GM19328 (cell line): Measurements from ENCODE around the gene CRABP2.

ENCODE experiments used
- ATAC-seq: cut with Tn5 transposase; IDR thresholded peaks from one replicate; pipeline ENCODE4 v1.9.1; 2021; ENCODE audit warnings: mild to moderate bottlenecking, moderate library complexity; ENCODE audit not compliant: unreplicated experiment

Gene CRABP2

DNA sequence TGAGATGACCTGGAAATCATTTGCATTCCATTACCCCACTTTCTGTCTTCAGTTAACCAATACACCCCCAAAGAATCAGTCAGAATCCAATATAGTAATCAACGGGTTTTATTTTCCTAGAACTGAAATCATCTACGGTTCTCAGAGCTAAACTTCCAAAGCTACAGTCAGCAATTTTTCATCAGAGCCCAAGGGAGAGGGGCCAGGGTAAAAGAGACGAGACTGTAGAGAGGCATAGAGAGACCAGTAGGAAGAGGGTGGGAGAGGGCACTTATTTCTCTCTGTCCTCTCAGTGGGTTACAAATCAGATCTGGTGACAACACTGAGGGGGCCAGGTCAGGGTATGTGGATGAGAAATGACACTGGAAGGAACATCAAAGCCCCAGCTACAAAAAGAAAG is 36.6 kb upstream of the CRABP2 start:
- no peak for ATAC-seq

DNA sequence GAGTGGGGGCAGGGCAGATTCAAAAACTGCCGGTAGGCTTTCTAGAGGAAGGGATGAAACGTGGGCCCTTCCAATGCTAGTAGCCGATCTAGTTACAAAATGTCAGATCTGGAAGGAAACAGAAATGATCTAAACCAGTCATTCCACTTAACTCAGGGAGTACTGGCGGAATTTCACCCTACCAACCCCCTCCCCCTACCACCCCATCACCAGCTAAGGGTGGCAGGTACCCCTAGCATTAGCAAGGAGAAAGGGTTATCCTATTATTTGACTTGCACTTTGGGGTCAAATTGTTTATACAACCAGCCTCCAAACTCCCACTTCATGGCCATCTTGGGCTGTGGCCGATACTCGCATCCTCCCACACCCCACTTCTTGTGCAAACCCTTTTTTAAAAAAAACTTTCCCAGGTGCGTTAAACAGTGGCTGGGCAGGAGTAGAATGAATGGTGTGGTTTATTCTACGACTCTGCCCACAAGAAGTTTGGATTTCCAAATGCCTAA is 36.1 kb upstream of the CRABP2 start:
- no peak for ATAC-seq

DNA sequence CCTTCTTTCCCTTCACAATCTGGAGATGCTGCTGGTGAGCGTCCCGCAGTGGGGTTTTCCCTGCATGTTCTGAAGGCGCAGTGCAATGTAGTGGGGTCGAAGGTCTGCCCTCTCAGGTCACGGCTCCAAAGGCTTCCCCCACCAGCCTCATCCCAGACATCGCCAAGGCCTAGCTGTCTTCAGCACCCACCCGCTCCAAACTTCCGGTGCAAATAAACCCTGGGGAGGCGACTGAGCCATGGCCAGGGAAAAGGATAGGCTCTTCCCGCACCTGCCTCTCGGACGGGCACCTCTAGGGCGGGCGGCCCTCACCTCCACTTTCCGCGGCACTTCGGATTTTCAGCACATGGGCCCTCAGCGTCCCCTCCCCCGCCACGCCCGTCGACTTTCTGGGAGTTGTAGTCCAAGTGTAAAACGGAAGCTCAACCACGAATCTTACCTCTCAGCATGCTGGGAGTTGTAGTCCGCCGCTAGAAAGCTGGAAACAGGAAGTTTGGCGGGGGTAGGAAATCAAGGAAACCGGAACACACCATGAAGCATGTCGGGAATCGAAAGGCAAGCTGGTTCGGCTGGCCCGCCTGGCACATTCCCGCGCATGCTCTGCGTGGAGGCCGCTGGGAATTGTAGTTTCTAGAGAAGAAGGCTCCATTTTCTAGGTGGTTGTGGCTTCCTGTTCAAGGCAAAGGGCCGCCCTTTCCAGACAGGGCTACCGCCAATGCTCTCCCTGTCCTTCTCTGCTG is 35.5 kb upstream of the CRABP2 start, which contains the start of gene MRPL24:
TSS of gene MRPL24 (minus strand) at position 348 of the 740 bp plus-strand sequence. CDS start 2,384 bp downstream, outside the sequence.
- ATAC-seq = peak; percentile 81

DNA sequence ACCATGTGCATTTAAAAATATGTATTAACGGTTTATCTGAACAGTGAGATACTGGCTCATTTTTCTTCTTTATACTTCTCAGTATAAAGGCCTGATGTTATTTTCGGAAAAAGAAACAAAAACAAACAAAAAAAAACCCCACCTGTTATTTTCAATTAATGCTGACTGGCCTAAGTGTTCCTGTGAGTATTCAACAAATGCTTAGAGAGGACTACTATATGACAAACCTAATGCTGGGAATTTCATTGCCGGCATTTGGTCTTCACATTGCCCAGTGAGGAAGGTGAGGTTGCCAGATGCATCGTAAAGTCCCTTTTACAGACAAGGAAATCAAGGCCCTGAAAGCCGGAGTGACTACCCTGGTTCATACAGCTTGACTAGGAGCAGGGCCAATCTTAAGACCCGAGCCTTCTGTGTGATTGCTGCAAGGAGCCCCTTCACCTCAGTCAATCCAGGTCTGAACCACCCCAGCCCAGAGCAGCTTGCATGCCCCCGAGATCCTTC is 34.9 kb upstream of the CRABP2 start:
- ATAC-seq = peak; percentile 4

DNA sequence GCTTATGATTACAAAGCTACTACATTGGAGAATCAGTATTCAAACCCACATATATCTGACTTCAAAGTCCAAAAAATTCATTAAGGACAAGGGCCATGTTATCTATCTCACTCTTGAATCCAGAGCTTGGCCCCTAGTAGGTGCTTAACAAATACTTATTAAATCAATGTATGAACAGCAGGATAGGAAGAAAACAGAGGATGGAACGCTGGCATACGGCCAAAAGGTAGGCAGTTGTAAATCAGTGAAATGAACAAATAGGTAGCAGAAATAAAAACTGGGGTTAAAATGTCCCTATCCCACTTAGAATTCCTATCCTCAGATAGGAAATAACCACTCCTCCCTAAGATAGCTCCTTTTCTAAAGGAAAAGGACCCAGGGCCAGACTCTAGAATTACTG is 33.5 kb upstream of the CRABP2 start:
- no peak for ATAC-seq

DNA sequence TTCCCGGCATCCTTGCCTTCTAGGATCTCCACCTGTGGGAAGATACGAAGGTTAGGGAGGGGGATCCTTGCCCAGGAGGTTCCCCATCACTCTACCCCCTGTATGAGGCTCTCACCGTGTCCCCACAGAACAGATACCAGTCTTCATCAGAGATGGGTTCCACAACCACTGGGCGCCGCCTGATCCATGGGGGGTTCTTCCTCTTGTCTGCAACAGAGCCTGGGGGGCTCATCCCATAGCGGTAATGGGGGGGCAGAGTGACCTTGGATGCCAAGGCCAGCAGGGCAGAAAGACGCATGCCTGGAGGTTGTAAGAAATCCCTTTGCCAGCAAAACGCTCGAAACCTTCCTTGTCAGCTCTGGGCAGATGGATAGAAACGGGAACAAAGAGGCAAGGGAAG is 33.0 kb upstream of the CRABP2 start:
- ATAC-seq = no peak

DNA sequence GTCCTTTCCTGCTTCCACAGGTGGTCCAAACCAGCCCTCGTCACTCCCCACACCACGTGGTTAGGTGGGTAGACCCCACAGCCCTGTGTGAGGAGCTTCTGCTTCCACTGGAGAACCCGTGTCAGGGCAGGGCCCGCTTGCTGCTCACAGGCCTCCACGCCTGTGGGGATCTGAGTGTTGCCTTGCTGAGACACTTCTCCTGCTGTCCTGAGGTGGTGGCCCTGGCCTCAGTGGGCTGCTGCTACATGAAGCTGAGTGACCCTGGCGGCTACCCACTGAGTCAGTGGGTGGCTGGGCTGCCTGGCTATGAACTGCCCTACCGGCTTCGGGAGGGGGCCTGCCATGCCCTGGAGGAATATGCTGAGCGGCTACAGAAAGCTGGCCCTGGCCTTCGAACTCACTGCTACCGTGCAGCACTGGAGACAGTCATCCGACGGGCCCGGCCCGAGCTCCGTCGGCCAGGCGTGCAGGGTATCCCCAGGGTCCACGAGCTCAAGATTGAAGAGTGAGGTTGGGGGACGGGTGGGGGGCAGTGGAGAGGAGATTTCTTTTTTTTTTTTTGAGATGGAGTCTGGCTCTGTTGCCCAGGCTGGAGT is 28.7 kb upstream of the CRABP2 start:
- ATAC-seq = no peak

DNA sequence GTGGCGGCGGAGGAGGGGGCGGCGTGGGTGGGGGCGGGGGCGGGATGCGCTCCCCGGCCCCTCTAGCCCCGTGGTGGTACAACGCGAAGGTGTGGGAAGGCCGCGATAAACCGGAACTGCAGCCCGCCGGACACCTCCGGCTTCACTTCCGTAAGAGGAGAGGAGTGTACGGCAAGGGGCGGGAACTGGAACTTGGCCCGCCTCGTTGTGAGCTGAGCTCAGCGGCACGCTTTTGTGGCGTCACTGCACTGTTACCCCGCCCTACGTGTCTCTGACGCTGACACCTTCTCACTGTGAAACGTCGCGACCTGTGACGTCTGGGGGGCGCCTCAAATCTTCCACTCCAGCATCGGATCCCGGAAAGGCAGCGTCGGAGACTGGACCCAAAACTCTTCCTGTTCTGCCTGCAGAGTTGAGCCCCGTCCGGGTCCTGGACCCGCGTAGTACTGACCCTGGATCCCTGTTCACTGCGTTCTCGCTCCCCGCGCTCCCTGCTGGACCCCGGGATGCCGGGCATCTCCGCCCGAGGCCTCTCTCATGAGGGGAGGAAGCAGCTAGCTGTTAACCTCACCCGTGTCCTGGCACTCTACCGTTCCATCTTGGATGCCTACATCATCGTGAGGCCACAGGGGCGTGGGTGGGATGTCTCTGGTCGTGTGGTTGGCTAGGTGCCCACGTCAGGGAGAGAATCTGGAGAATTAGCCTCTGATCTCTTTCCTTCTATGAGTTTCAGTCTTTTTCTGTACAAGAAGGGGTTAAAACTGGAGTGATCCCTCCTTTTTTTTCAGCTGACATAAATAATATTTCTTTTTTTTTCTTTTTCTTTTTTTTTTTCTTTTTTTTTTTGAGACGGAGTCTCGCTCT is 23.4 kb upstream of the CRABP2 start, which contains the start of gene ISG20L2:
TSS of gene ISG20L2 (minus strand) at position 168 of the 864 bp plus-strand sequence. CDS start 1,114 bp downstream, outside the sequence.
- ATAC-seq = peak; percentile 89

DNA sequence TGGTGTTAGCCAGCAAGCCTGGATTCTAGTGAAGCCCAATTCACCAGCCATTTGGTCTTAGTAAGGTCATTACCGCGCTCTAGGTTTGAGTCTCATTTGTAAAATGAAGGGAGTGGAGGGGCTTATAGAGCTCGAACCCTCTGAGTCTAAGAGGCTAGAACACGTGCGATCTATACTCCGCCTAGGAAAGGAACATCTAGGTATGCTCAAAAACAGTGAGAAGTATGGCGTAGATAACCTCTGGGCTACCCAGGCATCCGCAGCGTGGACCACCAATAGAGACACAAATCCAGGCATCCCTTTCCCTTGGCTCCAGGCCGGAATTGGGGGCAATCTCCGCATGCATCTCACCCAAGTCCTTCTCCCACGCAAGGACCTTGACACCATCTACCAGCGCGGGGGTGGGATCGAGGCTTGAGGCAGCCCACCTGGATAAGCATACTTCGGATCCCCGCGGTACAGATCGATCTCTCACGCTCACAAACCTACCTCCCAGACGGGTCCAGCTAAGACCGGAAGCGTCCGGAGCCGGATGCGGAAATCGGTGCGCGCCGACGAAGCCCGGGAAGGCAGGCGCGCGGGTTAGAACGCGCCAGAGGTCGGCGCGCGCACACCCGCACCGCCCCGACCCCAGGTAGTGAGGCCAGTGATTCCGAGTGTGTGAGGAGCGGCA is 22.7 kb upstream of the CRABP2 start, which contains the start of gene METTL25B:
TSS of gene METTL25B (plus strand) at position 544 of the 673 bp plus-strand sequence. CDS start 636 bp downstream, outside the sequence.
- peak; percentile 50 for ATAC-seq

DNA sequence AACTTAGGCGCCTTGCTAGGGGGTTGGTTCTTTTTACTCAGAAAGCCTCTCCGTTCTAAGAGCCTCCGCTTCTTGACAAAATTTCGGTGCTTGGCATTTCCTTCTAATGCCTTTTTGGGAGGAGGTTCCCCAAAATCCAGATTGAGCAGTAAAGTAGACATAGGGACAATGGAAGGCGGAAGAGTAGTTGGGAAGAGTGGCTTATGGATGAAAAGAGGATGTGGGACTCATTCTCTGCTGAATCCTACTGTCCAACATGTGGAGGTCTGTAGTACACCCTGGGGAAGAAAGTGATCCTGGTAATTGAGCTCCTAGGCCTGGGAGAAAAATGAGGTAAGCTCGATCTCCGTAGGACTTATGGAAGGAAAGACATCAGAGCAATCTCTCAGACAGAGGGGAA is 22.1 kb upstream of the CRABP2 start:
- no peak for ATAC-seq

DNA sequence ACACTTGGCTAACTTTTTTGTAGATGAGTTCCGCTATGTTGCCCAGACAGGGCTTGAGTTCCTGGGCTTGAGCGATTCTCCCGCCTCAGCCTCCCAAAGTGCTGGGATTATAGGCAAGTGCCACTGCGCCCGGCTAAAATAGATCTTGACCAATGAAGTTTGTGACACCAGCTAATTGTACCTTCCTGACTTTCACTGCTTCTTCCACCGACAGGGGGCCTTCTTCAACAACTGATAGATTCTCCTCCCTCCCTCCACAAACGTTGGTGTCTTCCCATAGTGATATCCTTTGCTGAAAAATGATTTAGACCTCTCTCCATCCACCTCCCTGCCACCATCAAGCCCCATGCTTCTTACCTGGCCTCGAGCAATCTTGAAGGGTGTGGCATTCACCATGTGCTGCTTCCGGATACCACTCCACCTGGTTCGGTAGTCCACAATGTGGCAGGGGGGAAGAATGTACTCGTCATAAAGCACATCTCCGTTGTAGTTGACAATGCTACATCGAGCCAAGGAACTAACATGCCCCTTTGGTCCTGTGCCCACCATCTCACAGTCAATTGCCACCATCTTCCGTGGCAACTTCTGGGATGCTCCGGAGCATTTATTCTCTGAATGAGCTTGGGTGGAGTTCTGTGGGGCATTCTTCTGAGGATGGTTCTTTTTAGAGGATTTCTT is 21.3 kb upstream of the CRABP2 start:
- no peak for ATAC-seq

DNA sequence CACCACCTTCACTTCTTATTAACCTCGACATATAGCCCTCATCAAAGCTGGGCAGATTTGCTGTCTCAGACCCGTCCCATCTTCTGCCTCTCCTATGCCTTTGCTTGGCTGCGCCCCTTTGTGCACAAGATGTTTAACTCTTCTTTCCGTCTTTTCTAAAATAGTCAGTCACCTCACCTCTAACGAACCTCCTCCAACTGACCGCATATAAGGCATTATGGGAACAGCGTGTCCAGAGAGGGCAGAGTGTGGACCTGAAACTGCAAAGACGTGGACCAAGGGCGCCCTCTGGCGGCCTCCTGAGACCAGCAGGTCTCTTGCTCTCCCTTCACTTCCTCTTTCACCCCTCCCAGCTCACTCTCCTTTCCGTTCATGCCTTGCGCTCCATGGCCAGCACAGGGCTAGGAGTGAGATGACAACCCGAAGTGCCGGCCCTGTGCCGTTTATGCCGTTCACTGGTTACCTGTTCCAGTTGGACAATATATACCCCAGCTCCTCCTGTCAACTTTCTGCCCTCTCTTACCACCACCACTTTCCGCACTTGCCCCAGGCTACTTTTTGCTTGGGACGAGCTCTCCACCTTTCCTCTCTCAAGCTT is 20.4 kb upstream of the CRABP2 start:
- peak; percentile 34 for ATAC-seq

DNA sequence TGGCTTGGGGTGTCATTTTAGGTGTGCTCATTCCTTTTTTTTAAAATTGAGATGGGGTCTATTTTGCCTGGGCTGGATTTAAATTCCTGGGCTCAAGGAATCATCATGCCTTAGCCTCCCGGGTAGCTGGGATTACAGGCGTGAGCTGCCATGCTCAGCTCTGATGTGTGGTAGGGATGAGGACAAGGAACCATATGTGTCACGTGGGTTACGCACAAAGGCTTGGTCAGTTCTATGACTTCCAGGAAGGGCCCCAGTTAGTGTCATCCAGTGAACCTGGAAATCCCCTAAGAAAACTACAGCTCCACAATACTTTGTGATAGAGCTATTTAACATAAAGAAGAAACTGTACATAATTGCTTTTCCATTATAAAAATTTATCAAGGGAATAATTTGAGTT is 16.2 kb upstream of the CRABP2 start:
- no peak for ATAC-seq

DNA sequence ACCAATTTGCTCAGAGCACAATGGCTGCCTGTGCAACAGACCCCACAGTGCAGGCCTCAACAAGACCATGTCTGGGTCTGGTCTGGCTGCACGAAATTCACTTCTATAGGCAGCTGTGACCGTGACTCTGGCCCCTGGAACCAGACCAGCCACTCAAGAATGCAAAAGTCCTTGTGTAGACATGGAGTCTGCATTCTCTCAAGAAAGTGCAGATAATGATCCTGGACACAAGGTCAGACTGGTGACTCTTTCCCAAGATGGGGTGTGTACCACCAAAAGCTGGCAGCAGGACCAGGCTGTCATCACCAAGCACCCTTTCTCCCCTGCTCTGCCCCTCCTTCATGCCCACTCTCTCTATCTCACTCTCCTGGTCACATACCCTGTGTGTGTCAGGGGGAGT is 15.7 kb upstream of the CRABP2 start:
- no peak for ATAC-seq

DNA sequence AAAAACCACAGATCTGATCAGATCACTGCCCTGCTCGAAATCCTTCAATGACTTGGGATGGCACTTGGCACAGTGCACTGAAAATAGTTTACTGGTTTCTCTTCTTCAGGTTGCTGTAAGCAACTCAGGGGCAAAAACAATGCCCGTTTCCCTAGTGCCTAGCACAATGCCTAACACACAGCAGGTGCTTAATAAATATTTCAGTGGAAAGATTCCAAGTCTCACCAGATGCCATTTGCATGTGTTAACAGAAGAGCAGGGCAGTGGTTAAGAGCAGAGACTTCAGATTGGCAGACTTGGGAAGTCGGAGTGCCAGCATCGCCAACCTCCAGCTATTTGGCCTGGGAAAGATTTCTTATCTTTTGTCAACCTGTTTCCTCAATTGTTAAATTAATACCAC is 12.0 kb upstream of the CRABP2 start:
- ATAC-seq = no peak

DNA sequence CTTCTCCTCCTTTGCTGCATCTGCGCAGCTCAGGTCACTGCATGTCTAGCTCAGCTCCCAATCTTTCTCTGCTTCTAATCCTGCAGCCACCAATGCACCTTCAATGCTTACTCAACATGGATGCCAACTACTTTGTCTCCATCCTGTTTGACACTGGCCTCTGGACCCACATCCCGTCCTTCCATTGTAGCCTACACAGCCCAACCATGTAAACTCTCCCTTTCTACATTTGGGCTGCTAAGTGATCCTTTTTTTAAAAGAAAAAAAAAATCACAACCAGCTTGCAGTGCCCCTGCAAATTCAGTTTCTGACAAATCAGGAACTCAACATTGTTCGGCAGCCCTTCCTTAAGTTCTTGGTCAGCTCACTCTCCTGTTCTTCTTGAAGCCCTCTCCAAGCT is 9.4 kb upstream of the CRABP2 start:
- no peak for ATAC-seq

DNA sequence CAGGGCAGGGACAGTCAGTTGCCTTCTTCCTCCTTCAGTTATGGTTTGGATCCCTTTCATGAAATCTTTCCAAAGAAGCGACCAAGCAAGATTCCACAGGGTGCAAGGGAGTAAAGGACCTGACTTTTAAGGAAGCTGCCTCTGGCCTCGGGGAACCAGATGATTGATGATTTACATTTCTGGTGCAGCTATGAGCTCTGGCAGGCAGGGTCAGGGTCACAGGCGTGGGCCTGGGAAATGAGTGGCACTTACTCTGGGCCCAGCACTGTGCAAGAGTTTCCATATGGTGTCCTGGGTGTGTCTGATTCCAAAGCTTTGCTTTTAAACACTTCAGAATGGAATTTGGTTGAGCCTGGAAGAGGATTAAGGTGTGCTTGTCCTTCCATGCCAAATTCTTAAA is 7.2 kb upstream of the CRABP2 start:
- ATAC-seq = no peak

DNA sequence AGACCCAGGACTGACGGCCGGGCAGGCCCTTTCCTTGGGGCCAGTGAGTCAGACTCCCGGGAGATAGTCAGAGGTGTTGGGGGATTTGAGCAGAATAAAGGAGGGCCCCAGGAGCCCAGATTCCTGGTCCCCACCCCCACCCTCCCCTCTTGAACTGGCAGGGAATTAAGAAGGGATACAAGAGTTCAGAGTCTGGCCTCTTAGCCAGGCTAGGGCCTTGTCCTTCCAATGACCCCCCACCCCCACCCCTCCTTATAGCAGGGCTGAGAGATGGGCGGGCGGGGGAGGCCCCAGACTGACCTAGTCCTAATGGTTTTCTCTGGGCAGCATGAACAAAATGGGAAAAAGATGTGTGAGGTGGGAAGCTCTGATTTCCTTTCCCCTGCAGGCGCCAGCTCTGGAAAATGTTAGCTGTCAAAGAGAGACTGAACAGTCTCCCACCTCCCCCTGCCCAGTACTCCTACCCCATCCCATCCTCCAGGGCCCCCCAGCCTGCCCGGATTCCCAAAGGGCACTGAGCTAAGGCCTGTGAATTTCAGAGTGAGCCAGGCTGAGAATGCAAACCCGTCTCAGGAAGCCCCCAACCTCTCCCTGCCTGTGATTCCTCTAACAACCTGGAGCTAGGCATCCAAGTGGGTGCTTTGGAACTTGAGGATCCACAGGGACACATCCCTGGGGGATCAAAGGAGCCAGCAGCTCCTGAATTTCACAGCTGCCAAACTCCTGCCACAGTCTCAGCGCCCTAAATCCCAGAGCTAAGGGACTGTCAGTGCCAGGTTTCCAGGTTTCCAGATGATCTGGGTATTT is 5.8 kb upstream of the CRABP2 start:
- no peak for ATAC-seq
